WTC11 (cell line): ENCODE measurements around the gene TRMT2A.

Experiments
- FOXJ3 ChIP-seq: sonication (generic); formaldehyde crosslinking; IDR thresholded peaks from 2 replicates; pipeline ENCODE4 v1.9.0; 2021; ENCODE audit warnings: missing genetic modification reagents, mild to moderate bottlenecking, borderline replicate concordance
- NR2C2 ChIP-seq: sonication (generic); formaldehyde crosslinking; IDR thresholded peaks from 2 replicates; pipeline ENCODE4 v1.8.0; 2022; ENCODE audit warnings: mild to moderate bottlenecking, missing genetic modification reagents
- TP53 ChIP-seq: sonication (generic); formaldehyde crosslinking; IDR thresholded peaks from 2 replicates; pipeline ENCODE4 v1.8.1; 2023; ENCODE audit warnings: mild to moderate bottlenecking, missing genetic modification reagents
- TF ChIP-seq, protein P1 (sequence below): fragments of 200-600 bp; IDR thresholded peaks from 2 replicates; pipeline ENCODE4 v1.8.0; 2022; ENCODE audit warnings: antibody characterized with exemption

DNA sequence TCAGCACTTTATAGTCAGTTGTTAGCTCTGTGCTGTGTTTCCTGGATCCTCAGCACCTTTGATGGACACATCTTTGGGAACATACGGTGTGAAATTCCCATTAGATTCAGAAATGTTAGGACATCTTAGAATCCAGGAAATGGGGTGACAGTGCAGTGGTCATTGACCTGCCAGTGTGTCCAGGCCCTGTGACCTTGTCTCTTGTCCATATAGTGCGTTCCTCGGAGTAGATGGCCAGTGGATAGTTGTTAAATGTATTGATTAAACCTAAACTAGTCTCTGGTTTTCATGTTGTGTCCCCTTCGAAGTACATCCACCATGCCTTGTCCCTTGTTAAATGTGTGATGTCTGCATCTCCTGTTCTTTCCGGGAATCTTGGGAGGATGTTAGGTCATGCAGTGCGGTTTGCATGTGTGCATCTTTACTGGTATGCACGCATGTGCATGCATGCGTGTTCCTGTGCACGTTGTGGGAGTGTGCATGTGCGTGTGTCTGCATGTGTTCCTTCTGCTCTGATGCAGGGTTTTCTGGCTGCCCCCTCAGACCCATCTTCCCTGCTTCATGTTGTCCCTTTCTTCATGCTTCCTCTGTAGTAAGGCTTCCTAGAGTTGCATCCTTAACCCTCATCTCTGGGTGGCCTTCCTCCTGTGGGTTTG is 33.0 kb downstream of the TRMT2A start:
- TF ChIP-seq FOXJ3 (no peak), TP53 (no peak), NR2C2 (no peak)
- TF ChIP-seq, protein P1, sequence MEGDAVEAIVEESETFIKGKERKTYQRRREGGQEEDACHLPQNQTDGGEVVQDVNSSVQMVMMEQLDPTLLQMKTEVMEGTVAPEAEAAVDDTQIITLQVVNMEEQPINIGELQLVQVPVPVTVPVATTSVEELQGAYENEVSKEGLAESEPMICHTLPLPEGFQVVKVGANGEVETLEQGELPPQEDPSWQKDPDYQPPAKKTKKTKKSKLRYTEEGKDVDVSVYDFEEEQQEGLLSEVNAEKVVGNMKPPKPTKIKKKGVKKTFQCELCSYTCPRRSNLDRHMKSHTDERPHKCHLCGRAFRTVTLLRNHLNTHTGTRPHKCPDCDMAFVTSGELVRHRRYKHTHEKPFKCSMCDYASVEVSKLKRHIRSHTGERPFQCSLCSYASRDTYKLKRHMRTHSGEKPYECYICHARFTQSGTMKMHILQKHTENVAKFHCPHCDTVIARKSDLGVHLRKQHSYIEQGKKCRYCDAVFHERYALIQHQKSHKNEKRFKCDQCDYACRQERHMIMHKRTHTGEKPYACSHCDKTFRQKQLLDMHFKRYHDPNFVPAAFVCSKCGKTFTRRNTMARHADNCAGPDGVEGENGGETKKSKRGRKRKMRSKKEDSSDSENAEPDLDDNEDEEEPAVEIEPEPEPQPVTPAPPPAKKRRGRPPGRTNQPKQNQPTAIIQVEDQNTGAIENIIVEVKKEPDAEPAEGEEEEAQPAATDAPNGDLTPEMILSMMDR: no peak
